Neural cell (in vitro differentiated cells): Measurements from ENCODE around the gene PEX3. TPM values are rescaled to one million over a fixed set of nuclear protein-coding genes. Genes with fewer than 3 reads are reported as not detected.

Source experiments
- H2AFZ ChIP-seq: fragments of 200-600, 300-800 bp; sonication (generic), shearing (Covaris generic); 2 replicates; pipeline ENCODE4 v1.6.0; 2014; ENCODE audit warnings: low read depth, mild to moderate bottlenecking, antibody characterized with exemption, low read length, moderate library complexity
- H3F3A ChIP-seq: fragments of 200-600 bp; shearing (Covaris generic); 2 replicates; pipeline ENCODE4 v1.6.1; 2016; ENCODE audit warnings: mild to moderate bottlenecking, moderate library complexity, mixed read lengths, antibody characterized with exemption, low read length; ENCODE audit not compliant: insufficient read depth, poor library complexity, severe bottlenecking
- H3K27ac ChIP-seq: fragments of 200-600, 300-800 bp; sonication (generic), shearing (Covaris generic); 2 replicates; pipeline ENCODE4 v1.5.1; 2014; ENCODE audit warnings: mild to moderate bottlenecking, low read length, moderate library complexity
- H3K27me3 ChIP-seq: fragments of 300-800, 200-600 bp; sonication (generic), shearing (Covaris generic); 2 replicates; pipeline ENCODE4 v1.6.0; 2014; ENCODE audit warnings: mild to moderate bottlenecking, low read depth, low read length, moderate library complexity; ENCODE audit not compliant: insufficient read depth
- H3K36me3 ChIP-seq: fragments of 300-800, 200-600 bp; sonication (generic), shearing (Covaris generic); 2 replicates; pipeline ENCODE4 v1.5.1; 2014; ENCODE audit warnings: mild to moderate bottlenecking, antibody characterized with exemption, low read length, moderate library complexity; ENCODE audit not compliant: insufficient read depth
- H3K4me2 ChIP-seq: fragments of 300-800, 200-600 bp; sonication (generic), shearing (Covaris generic); 2 replicates; pipeline ENCODE4 v1.6.0; 2014; ENCODE audit warnings: mild to moderate bottlenecking, low read length
- H3K4me3 ChIP-seq: fragments of 300-800, 200-600 bp; sonication (generic), shearing (Covaris generic); 2 replicates; pipeline ENCODE4 v1.5.1; 2014; ENCODE audit warnings: mild to moderate bottlenecking, low read length, moderate library complexity
- H3K79me2 ChIP-seq: fragments of 200-600 bp; shearing (Covaris generic); replicated peaks from 2 replicates; pipeline ENCODE4 v1.6.0; 2014; ENCODE audit warnings: mild to moderate bottlenecking, low read length, moderate library complexity; ENCODE audit not compliant: insufficient read depth
- H3K9ac ChIP-seq: fragments of 300-800, 200-600 bp; sonication (generic), shearing (Covaris generic); 2 replicates; pipeline ENCODE4 v1.6.1; 2016; ENCODE audit warnings: mild to moderate bottlenecking, low read length, mixed read lengths
- H3K9me2 ChIP-seq: fragments of 200-600 bp; shearing (Covaris generic); 2 replicates; pipeline ENCODE4 v1.6.1; 2016; ENCODE audit warnings: mild to moderate bottlenecking, low read length, mixed read lengths; ENCODE audit not compliant: insufficient read depth
- H3K9me3 ChIP-seq: fragments of 200-600, 300-800 bp; sonication (generic), shearing (Covaris generic); 2 replicates; pipeline ENCODE4 v1.6.1; 2016; ENCODE audit warnings: mild to moderate bottlenecking, mixed run types, low read length, moderate library complexity, mixed read lengths
- H4K20me1 ChIP-seq: fragments of 200-600 bp; shearing (Covaris generic); 2 replicates; pipeline ENCODE4 v1.6.1; 2016; ENCODE audit warnings: mild to moderate bottlenecking, mixed run types; ENCODE audit not compliant: insufficient read depth
- CTCF ChIP-seq: fragments of 450-650 bp; IDR thresholded peaks from 2 replicates; pipeline ENCODE4 v1.5.1; 2014; ENCODE audit warnings: antibody characterized with exemption, mild to moderate bottlenecking, moderate library complexity; ENCODE audit not compliant: poor library complexity, severe bottlenecking
- EP300 ChIP-seq: fragments of 450-650 bp; conservative IDR thresholded peaks from 2 replicates; pipeline ENCODE4 v1.6.1; 2014; ENCODE audit warnings: antibody characterized with exemption, mild to moderate bottlenecking, moderate library complexity; ENCODE audit not compliant: poor library complexity, severe bottlenecking
- EZH2 ChIP-seq: fragments of 200-600, 300-800 bp; shearing (Covaris generic), sonication (generic); IDR thresholded peaks from 2 replicates; pipeline ENCODE4 v1.6.1; 2014; ENCODE audit warnings: antibody characterized with exemption, low read length, borderline replicate concordance, mild to moderate bottlenecking; ENCODE audit not compliant: insufficient read depth, poor library complexity, severe bottlenecking
- MXI1 ChIP-seq: fragments of 450-650 bp; conservative IDR thresholded peaks from 2 replicates; pipeline ENCODE4 v1.6.1; 2014; ENCODE audit warnings: antibody characterized with exemption, mild to moderate bottlenecking; ENCODE audit not compliant: poor library complexity, severe bottlenecking
- POLR2AphosphoS5 ChIP-seq: IDR thresholded peaks from 2 replicates; pipeline ENCODE4 v1.6.1; 2012
- RAD21 ChIP-seq: fragments of 450-650 bp; conservative IDR thresholded peaks from 2 replicates; pipeline ENCODE4 v1.6.1; 2014; ENCODE audit warnings: antibody characterized with exemption, mild to moderate bottlenecking, moderate library complexity
- REST ChIP-seq: IDR thresholded peaks from 2 replicates; pipeline ENCODE4 v1.6.1; 2012; ENCODE audit warnings: borderline replicate concordance
- SMC3 ChIP-seq: fragments of 450-650 bp; conservative IDR thresholded peaks from 2 replicates; pipeline ENCODE4 v1.6.1; 2014; ENCODE audit warnings: antibody characterized with exemption, mild to moderate bottlenecking, moderate library complexity; ENCODE audit not compliant: poor library complexity
- TAF1 ChIP-seq: IDR thresholded peaks from 2 replicates; pipeline ENCODE4 v1.6.1; 2012; ENCODE audit warnings: low read depth
- polyA plus RNA-seq: library from polyadenylated mRNA; depleted of rRNA; stranded (reverse); fragments of >200 nt; gene quantifications from 2 replicates; pipeline ENCODE4 v1.2.3, GENCODE V29; 2014

Gene PEX3
- polyA plus RNA-seq, 1 donor from 2014 or later = 37.9 TPM

GRCh38 chr6:143515061-143515760 lies 64.6 kb downstream of the PEX3 start:
- Histone ChIP-seq H3F3A (no peaks in the 10 kb centered on the region), H3K9ac (no peak overlapping the region), H4K20me1 (no peaks in the 10 kb centered on the region), H2AFZ (no peak overlapping the region), H3K27me3 (no peaks in the 10 kb centered on the region), H3K36me3 (no peaks in the 10 kb centered on the region), H3K9me2 (no peaks in the 10 kb centered on the region), H3K79me2 (no peaks in the 10 kb centered on the region), H3K4me3 (no peak overlapping the region), H3K27ac (no peak overlapping the region), H3K4me2 (no peak overlapping the region), H3K9me3 (no peaks in the 10 kb centered on the region)
- TF ChIP-seq EP300 = no peak
- no peak for TF ChIP-seq TAF1
- TF ChIP-seq MXI1 = no peak
- TF ChIP-seq POLR2AphosphoS5 = no peak
- TF ChIP-seq CTCF = no peak
- no peak for TF ChIP-seq SMC3
- no peak for TF ChIP-seq RAD21
- TF ChIP-seq EZH2 = no peak
- TF ChIP-seq REST = no peak

- H4K20me1 ChIP-seq = no peaks in the 10 kb centered on the region
- H3K27me3 ChIP-seq = no peaks in the 10 kb centered on the region
- H3K9ac ChIP-seq = no peak overlapping the region
- H3K4me3 ChIP-seq = no peak overlapping the region
- H3K79me2 ChIP-seq = no peaks in the 10 kb centered on the region
- H3K36me3 ChIP-seq = no peaks in the 10 kb centered on the region
- no peaks in the 10 kb centered on the region for H3F3A ChIP-seq
- H2AFZ ChIP-seq = no peak overlapping the region
- H3K27ac ChIP-seq = no peak overlapping the region
- TF ChIP-seq EZH2 = no peak
- TF ChIP-seq EP300 = no peak
- no peaks in the 10 kb centered on the region for H3K9me2 ChIP-seq
- H3K4me2 ChIP-seq = no peak overlapping the region
- H3K9me3 ChIP-seq = no peaks in the 10 kb centered on the region
Observed at GRCh38 chr6:143515766-143516355, 65.3 kb downstream of the PEX3 start.
